Measurements from ENCODE around the gene ERCC3. TPM values are rescaled to one million over a fixed set of nuclear protein-coding genes. Genes with fewer than 3 reads are reported as not detected.

The ERCC3 gene
- total and polyA plus RNA-seq, 2 of the 13 experiments (the other 11 are each of a cell fraction or from before 2014, with no cell fraction given), result 49.7 to 64.6 TPM

DNA sequence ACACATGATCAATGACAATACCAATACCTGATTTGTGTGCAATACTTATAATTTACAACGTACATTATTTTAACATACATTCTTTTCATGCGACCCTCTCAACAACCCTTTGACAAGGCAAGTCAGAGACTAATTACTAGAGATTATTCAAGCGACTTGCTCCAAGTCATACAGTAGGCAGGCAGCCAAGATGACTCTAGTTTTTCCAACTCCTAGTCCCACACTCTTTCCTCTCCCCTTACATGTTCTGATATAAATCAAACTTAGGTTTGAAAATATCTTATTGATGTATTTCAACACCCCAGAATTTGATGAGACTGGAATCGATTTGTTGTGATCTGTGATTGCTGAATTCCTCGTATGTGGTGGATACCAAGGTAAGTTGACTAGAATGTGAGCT lies 65.8 kb downstream of the ERCC3 start (continued):
- TF ChIP-seq, protein P1, sequence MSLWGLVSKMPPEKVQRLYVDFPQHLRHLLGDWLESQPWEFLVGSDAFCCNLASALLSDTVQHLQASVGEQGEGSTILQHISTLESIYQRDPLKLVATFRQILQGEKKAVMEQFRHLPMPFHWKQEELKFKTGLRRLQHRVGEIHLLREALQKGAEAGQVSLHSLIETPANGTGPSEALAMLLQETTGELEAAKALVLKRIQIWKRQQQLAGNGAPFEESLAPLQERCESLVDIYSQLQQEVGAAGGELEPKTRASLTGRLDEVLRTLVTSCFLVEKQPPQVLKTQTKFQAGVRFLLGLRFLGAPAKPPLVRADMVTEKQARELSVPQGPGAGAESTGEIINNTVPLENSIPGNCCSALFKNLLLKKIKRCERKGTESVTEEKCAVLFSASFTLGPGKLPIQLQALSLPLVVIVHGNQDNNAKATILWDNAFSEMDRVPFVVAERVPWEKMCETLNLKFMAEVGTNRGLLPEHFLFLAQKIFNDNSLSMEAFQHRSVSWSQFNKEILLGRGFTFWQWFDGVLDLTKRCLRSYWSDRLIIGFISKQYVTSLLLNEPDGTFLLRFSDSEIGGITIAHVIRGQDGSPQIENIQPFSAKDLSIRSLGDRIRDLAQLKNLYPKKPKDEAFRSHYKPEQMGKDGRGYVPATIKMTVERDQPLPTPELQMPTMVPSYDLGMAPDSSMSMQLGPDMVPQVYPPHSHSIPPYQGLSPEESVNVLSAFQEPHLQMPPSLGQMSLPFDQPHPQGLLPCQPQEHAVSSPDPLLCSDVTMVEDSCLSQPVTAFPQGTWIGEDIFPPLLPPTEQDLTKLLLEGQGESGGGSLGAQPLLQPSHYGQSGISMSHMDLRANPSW (CRISPR knock-in tag; IDR thresholded peaks at IDR 0.05; ENCODE audit: borderline replicate concordance), result no peak
- TF ChIP-seq, protein P2, sequence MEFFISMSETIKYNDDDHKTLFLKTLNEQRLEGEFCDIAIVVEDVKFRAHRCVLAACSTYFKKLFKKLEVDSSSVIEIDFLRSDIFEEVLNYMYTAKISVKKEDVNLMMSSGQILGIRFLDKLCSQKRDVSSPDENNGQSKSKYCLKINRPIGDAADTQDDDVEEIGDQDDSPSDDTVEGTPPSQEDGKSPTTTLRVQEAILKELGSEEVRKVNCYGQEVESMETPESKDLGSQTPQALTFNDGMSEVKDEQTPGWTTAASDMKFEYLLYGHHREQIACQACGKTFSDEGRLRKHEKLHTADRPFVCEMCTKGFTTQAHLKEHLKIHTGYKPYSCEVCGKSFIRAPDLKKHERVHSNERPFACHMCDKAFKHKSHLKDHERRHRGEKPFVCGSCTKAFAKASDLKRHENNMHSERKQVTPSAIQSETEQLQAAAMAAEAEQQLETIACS (CRISPR knock-in tag; IDR thresholded peaks at IDR 0.05), result no peak
- TF ChIP-seq, protein P3, sequence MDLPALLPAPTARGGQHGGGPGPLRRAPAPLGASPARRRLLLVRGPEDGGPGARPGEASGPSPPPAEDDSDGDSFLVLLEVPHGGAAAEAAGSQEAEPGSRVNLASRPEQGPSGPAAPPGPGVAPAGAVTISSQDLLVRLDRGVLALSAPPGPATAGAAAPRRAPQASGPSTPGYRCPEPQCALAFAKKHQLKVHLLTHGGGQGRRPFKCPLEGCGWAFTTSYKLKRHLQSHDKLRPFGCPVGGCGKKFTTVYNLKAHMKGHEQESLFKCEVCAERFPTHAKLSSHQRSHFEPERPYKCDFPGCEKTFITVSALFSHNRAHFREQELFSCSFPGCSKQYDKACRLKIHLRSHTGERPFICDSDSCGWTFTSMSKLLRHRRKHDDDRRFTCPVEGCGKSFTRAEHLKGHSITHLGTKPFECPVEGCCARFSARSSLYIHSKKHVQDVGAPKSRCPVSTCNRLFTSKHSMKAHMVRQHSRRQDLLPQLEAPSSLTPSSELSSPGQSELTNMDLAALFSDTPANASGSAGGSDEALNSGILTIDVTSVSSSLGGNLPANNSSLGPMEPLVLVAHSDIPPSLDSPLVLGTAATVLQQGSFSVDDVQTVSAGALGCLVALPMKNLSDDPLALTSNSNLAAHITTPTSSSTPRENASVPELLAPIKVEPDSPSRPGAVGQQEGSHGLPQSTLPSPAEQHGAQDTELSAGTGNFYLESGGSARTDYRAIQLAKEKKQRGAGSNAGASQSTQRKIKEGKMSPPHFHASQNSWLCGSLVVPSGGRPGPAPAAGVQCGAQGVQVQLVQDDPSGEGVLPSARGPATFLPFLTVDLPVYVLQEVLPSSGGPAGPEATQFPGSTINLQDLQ (CRISPR knock-in tag; IDR thresholded peaks at IDR 0.05), result no peak
- TF ChIP-seq, protein P4, sequence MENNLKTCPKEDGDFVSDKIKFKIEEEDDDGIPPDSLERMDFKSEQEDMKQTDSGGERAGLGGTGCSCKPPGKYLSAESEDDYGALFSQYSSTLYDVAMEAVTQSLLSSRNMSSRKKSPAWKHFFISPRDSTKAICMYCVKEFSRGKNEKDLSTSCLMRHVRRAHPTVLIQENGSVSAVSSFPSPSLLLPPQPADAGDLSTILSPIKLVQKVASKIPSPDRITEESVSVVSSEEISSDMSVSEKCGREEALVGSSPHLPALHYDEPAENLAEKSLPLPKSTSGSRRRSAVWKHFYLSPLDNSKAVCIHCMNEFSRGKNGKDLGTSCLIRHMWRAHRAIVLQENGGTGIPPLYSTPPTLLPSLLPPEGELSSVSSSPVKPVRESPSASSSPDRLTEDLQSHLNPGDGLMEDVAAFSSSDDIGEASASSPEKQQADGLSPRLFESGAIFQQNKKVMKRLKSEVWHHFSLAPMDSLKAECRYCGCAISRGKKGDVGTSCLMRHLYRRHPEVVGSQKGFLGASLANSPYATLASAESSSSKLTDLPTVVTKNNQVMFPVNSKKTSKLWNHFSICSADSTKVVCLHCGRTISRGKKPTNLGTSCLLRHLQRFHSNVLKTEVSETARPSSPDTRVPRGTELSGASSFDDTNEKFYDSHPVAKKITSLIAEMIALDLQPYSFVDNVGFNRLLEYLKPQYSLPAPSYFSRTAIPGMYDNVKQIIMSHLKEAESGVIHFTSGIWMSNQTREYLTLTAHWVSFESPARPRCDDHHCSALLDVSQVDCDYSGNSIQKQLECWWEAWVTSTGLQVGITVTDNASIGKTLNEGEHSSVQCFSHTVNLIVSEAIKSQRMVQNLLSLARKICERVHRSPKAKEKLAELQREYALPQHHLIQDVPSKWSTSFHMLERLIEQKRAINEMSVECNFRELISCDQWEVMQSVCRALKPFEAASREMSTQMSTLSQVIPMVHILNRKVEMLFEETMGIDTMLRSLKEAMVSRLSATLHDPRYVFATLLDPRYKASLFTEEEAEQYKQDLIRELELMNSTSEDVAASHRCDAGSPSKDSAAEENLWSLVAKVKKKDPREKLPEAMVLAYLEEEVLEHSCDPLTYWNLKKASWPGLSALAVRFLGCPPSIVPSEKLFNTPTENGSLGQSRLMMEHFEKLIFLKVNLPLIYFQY (CRISPR knock-in tag; IDR thresholded peaks at IDR 0.05; ENCODE audit: borderline replicate concordance), result no peak
- TF ChIP-seq MAFF (IDR thresholded peaks at IDR 0.05; ENCODE audit: low read depth, low read length) (no peak), ZNF720 (CRISPR knock-in tag; IDR thresholded peaks at IDR 0.05) (no peak)
- TF ChIP-seq, protein P5, sequence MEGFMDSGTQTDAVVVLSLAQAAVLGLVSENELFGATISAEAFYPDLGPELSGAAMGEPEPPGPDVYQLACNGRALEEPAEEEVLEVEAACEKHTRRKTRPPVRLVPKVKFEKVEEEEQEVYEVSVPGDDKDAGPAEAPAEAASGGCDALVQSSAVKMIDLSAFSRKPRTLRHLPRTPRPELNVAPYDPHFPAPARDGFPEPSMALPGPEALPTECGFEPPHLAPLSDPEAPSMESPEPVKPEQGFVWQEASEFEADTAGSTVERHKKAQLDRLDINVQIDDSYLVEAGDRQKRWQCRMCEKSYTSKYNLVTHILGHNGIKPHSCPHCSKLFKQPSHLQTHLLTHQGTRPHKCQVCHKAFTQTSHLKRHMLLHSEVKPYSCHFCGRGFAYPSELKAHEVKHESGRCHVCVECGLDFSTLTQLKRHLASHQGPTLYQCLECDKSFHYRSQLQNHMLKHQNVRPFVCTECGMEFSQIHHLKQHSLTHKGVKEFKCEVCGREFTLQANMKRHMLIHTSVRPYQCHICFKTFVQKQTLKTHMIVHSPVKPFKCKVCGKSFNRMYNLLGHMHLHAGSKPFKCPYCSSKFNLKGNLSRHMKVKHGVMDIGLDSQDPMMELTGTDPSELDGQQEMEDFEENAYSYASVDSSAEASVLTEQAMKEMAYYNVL (CRISPR knock-in tag; IDR thresholded peaks at IDR 0.05; ENCODE audit: borderline replicate concordance), result no peak
- TF ChIP-seq, protein P6, sequence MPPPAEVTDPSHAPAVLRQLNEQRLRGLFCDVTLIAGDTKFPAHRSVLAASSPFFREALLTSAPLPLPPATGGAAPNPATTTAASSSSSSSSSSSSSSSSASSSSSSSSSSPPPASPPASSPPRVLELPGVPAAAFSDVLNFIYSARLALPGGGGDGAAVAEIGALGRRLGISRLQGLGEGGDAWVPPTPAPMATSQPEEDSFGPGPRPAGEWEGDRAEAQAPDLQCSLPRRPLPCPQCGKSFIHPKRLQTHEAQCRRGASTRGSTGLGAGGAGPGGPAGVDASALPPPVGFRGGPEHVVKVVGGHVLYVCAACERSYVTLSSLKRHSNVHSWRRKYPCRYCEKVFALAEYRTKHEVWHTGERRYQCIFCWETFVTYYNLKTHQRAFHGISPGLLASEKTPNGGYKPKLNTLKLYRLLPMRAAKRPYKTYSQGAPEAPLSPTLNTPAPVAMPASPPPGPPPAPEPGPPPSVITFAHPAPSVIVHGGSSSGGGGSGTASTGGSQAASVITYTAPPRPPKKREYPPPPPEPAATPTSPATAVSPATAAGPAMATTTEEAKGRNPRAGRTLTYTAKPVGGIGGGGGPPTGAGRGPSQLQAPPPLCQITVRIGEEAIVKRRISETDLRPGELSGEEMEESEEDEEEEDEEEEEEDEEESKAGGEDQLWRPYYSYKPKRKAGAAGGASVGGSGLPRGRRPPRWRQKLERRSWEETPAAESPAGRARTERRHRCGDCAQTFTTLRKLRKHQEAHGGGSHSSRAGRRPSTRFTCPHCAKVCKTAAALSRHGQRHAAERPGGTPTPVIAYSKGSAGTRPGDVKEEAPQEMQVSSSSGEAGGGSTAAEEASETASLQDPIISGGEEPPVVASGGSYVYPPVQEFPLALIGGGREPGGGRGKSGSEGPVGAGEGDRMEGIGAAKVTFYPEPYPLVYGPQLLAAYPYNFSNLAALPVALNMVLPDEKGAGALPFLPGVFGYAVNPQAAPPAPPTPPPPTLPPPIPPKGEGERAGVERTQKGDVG (CRISPR knock-in tag; IDR thresholded peaks at IDR 0.05; ENCODE audit: borderline replicate concordance), result no peak
